HEK293T (cell line): ENCODE results near the gene ETFDH.
"Not testable (repeated sequence)": the region's sequence is repeated elsewhere in the genome, so short reads cannot be mapped to it uniquely, and the experiment has no call there.

Source experiments
- CTCF ChIA-PET: fragments of 350-600 bp; formaldehyde crosslinking; extraction: SDS; loops from one replicate; lab custom pipeline; 2021; ENCODE audit warnings: antibody characterized with exemption, inconsistent platforms; lab: Yijun Ruan, JAX
- POLR2A ChIA-PET: fragments of 350-600 bp; formaldehyde crosslinking; extraction: SDS; loops from one replicate; lab custom pipeline; 2020; ENCODE audit warnings: antibody characterized with exemption, inconsistent platforms; lab: Yijun Ruan, JAX
- DNase-seq: peaks from one replicate; pipeline ENCODE4 v3.0.0; 2012; ENCODE audit warnings: mixed read lengths; ENCODE audit errors: extremely low spot score
- ARNT ChIP-seq: fragments of 450-650 bp; IDR thresholded peaks from 2 replicates; pipeline ENCODE4 v1.6.1; 2017; ENCODE audit warnings: mild to moderate bottlenecking
- BHLHE40 ChIP-seq: fragments of 450-650 bp; IDR thresholded peaks from 2 replicates; pipeline ENCODE4 v1.6.1; 2016; ENCODE audit warnings: mild to moderate bottlenecking, moderate library complexity, borderline replicate concordance
- CTBP1 ChIP-seq: fragments of 450-650 bp; IDR thresholded peaks from 2 replicates; pipeline ENCODE4 v1.6.1; 2016; ENCODE audit warnings: borderline replicate concordance
- ELF4 ChIP-seq: fragments of 450-650 bp; IDR thresholded peaks from 2 replicates; pipeline ENCODE4 v1.6.1; 2017; ENCODE audit warnings: antibody characterized with exemption
- FOXA1 ChIP-seq: fragments of 450-650 bp; IDR thresholded peaks from 2 replicates; pipeline ENCODE4 v1.6.1; 2016; ENCODE audit warnings: mild to moderate bottlenecking
- FOXK2 ChIP-seq: fragments of 450-650 bp; IDR thresholded peaks from 2 replicates; pipeline ENCODE4 v1.6.1; 2016; ENCODE audit warnings: mild to moderate bottlenecking
- FOXM1 ChIP-seq: fragments of 450-650 bp; IDR thresholded peaks from 2 replicates; pipeline ENCODE4 v1.6.1; 2017; ENCODE audit warnings: mild to moderate bottlenecking, borderline replicate concordance
- HDGF ChIP-seq: fragments of 450-650 bp; IDR thresholded peaks from 2 replicates; pipeline ENCODE4 v1.6.1; 2017; ENCODE audit warnings: antibody characterized with exemption, borderline replicate concordance
- L3MBTL2 ChIP-seq: fragments of 450-650 bp; conservative IDR thresholded peaks from 2 replicates; pipeline ENCODE4 v1.6.1; 2016; ENCODE audit warnings: mild to moderate bottlenecking
- LEF1 ChIP-seq: fragments of 450-650 bp; IDR thresholded peaks from 2 replicates; pipeline ENCODE4 v1.6.1; 2017; ENCODE audit warnings: mild to moderate bottlenecking, borderline replicate concordance
- NFRKB ChIP-seq: fragments of 450-650 bp; IDR thresholded peaks from 2 replicates; pipeline ENCODE4 v1.6.1; 2016; ENCODE audit warnings: mild to moderate bottlenecking, moderate library complexity
- PKNOX1 ChIP-seq: fragments of 450-650 bp; IDR thresholded peaks from 2 replicates; pipeline ENCODE4 v1.6.1; 2016
- SP1 ChIP-seq: fragments of 450-650 bp; IDR thresholded peaks from 2 replicates; pipeline ENCODE4 v1.6.1; 2017
- SUZ12 ChIP-seq: fragments of 450-650 bp; IDR thresholded peaks from 2 replicates; pipeline ENCODE4 v1.6.1; 2016; ENCODE audit warnings: mild to moderate bottlenecking
- TARDBP ChIP-seq: fragments of 450-650 bp; IDR thresholded peaks from 2 replicates; pipeline ENCODE4 v1.6.1; 2016
- ZNF384 ChIP-seq: fragments of 450-650 bp; IDR thresholded peaks from 2 replicates; pipeline ENCODE4 v1.6.1; 2016

ETFDH gene

GRCh38 chr4:158644760-158645159 is 27.3 kb upstream of the ETFDH start:
- ChIA-PET CTCF (interaction anchor here (0.6 to 0.7 kb wide), 3 partner anchors 8 to 604 kb away, joined by 3 read pairs; no protein-coding TSS in a partner anchor), POLR2A (no interaction called here)
- TF ChIP-seq ELF4 (no peak), ARNT (no peak), NFRKB (no peak), SUZ12 (no peak), BHLHE40 (no peak), FOXK2 (no peak), LEF1 (no peak), FOXM1 (no peak), FOXA1 (no peak), TARDBP (no peak), CTBP1 (no peak), HDGF (no peak), ZNF384 (no peak), L3MBTL2 (no peak), PKNOX1 (no peak), SP1 (no peak)
- DNase-seq: no peak

DNA sequence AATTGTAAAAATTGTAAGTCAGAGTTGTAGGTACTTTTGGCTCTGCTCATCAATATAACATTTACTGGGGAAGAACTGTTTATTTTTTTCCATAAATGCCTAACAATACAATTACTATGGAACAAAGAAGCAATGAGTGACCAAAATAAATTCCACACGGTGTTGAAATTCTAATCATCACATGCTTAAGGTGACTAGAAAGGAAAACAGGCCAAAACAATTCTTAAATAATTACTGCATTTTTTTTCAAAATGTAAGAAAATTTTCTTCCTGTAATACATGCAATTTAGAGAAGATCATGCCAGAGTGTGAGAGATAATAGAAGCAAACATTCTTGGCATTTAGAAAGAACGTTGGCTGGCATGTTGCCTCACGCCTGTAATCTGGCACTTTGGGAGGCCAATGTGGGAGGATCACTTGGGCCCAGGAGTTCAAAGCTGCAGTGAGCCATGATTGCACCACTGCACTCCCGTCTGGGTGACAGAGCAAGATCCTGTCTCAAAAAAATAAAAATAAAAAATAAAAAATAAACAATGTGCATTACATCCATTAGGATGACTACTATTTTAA is 22.9 kb upstream of the ETFDH start:
- POLR2A ChIA-PET: no interaction called here

DNA sequence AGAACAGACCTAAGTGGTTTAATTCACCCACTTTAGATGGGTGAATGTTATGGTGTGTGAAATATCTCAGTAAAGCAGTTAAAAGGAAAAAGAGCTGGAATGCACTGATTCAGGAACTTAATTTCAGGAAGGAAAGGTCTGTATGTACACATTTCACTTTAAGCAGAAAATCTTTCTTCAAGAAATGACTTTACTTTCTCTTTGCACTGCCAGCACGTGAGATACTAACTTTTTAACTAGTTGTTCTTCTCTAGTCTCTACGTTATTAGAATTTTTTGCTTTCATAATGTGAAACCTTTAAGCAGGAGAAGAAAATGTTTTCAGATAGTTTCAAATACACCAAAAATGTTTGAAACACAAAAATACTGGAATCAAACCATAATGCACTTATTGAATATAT is 19.2 kb upstream of the ETFDH start:
- POLR2A ChIA-PET: no interaction called here
- TF ChIP-seq LEF1: no peak
- TF ChIP-seq BHLHE40: no peak
- no peak for TF ChIP-seq CTBP1
- TF ChIP-seq NFRKB: no peak
- TF ChIP-seq ZNF384: no peak
- no peak for TF ChIP-seq FOXM1
- no peak for TF ChIP-seq FOXK2
- no peak for TF ChIP-seq PKNOX1
- no peak for TF ChIP-seq ELF4
- no peak for TF ChIP-seq SUZ12
- TF ChIP-seq SP1: no peak
- no peak for TF ChIP-seq ARNT
- CTCF ChIA-PET: no interaction called here
- DNase-seq: no peak

More for the DNA sequence above, 22.9 kb upstream of the ETFDH start:
- TF ChIP-seq BHLHE40: no peak
- TF ChIP-seq FOXM1: no peak
- no peak for TF ChIP-seq LEF1
- no peak for TF ChIP-seq CTBP1
- no peak for TF ChIP-seq FOXK2
- no peak for TF ChIP-seq SUZ12
- no peak for TF ChIP-seq ELF4
- no peak for TF ChIP-seq L3MBTL2
- no peak for TF ChIP-seq PKNOX1
- TF ChIP-seq HDGF: no peak
- TF ChIP-seq ARNT: no peak
- no peak for TF ChIP-seq TARDBP
- no peak for TF ChIP-seq NFRKB
- TF ChIP-seq FOXA1: no peak
- no peak for TF ChIP-seq SP1
- CTCF ChIA-PET: interaction anchor here (0.7 kb wide), 1 partner anchor 19 kb away, joined by 3 read pairs; no protein-coding TSS in a partner anchor
- DNase-seq: no peak

- TF ChIP-seq HDGF: no peak
- TF ChIP-seq ZNF384: no peak
- no peak for TF ChIP-seq NFRKB
- TF ChIP-seq FOXA1: no peak
- no peak for TF ChIP-seq PKNOX1
- no peak for TF ChIP-seq ELF4
- no peak for TF ChIP-seq BHLHE40
- ChIA-PET CTCF (interaction anchor here (0.9 to 1.1 kb wide), 2 partner anchors 8 to 24 kb away, joined by 3 to 4 read pairs; no protein-coding TSS in a partner anchor), POLR2A (interaction anchor here (0.9 kb wide), 1 partner anchor 11 kb away, joined by 3 read pairs; no protein-coding TSS in a partner anchor)
- DNase-seq: no peak
These were observed 15.7 kb upstream of the ETFDH start for GRCh38 chr4:158656439-158656838.

DNA sequence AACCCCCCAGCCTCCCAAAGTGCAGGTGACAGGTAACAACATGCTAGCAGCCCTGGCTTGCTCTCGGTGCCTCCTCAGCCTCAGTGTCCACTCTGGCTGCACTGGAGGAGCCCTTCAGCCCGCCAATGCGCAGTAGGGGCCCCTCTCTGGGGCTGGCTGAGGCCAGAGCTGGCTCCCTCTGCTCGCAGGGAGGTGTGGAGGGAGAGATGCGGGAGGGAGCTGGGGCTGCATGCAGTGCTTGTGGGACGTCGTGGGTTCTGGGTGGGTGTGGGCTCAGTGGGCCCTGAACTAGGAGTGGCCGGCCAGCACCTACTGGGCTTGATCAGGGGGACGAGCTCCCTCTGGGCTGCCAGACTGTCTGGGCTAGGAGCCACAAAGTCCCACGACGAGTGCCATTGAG is 14.8 kb upstream of the ETFDH start:
- DNase-seq: no peak
- POLR2A ChIA-PET: no interaction called here
- no peak for TF ChIP-seq TARDBP
- TF ChIP-seq FOXM1: no peak
- no peak for TF ChIP-seq NFRKB
- TF ChIP-seq L3MBTL2: no peak
- TF ChIP-seq ARNT: no peak
- no peak for TF ChIP-seq PKNOX1
- TF ChIP-seq SP1: no peak
- no peak for TF ChIP-seq FOXK2
- TF ChIP-seq CTBP1: no peak
- no peak for TF ChIP-seq FOXA1
- no peak for TF ChIP-seq BHLHE40
- no peak for TF ChIP-seq LEF1
- TF ChIP-seq ELF4: no peak
- TF ChIP-seq ZNF384: no peak
- CTCF ChIA-PET: no interaction called here

DNA sequence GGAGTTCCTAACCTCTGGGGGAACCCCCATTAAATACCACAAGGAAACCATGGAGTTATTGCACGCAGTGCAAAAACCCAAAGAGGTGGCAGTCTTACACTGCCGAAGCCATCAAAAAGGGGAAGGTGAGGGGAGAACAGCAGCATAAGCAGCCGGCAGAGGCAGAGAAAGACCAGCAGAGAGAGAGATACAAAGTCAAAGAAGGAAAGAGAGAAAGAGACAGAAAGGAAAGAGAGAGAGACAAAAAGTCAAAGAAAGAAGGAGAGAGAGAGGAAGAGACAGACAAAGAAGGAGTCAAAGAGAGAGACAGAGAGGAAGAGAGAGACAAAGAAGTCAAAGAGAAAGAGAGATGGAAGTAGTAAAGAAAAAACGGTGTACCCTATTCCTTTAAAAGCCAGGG is 8.8 kb upstream of the ETFDH start:
- DNase-seq, POLR2A ChIA-PET, CTCF ChIA-PET: not testable (repeated sequence)

GRCh38 chr4:158663707-158664625 is 8.1 kb upstream of the ETFDH start:
- DNase-seq, POLR2A ChIA-PET: not testable (repeated sequence)
- CTCF ChIA-PET: interaction anchor here (1.2 kb wide), 1 partner anchor 8 kb away, joined by 3 read pairs; no protein-coding TSS in a partner anchor
